ENCODE data around the gene SYPL1.

SYPL1 gene

DNA sequence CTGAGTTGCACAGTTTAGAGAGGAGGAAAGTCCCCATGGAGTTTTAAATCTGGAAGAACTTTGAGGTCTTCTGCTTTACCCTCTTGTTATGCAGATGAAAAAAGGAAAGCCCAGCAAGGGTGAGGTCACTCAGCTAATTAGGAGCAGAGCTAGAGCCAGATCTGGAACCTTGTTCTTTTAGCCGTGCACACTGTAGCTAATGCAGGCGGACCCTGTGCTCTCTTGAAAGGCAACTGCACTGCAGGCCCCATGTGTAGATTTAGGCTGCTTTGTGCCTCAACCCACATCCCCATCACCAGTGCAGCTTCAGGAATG lies 63.4 kb downstream of the SYPL1 start:
- no peak for DNase-seq (ENCODE audit: low read depth)
- no peak overlapping the region for H3K4me3 ChIP-seq (ENCODE audit: low read depth, low read length)
- TF ChIP-seq, protein P1, sequence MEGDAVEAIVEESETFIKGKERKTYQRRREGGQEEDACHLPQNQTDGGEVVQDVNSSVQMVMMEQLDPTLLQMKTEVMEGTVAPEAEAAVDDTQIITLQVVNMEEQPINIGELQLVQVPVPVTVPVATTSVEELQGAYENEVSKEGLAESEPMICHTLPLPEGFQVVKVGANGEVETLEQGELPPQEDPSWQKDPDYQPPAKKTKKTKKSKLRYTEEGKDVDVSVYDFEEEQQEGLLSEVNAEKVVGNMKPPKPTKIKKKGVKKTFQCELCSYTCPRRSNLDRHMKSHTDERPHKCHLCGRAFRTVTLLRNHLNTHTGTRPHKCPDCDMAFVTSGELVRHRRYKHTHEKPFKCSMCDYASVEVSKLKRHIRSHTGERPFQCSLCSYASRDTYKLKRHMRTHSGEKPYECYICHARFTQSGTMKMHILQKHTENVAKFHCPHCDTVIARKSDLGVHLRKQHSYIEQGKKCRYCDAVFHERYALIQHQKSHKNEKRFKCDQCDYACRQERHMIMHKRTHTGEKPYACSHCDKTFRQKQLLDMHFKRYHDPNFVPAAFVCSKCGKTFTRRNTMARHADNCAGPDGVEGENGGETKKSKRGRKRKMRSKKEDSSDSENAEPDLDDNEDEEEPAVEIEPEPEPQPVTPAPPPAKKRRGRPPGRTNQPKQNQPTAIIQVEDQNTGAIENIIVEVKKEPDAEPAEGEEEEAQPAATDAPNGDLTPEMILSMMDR (IDR thresholded peaks at IDR 0.05; ENCODE audit: low read depth, low read length, missing control alignments): no peak

DNA sequence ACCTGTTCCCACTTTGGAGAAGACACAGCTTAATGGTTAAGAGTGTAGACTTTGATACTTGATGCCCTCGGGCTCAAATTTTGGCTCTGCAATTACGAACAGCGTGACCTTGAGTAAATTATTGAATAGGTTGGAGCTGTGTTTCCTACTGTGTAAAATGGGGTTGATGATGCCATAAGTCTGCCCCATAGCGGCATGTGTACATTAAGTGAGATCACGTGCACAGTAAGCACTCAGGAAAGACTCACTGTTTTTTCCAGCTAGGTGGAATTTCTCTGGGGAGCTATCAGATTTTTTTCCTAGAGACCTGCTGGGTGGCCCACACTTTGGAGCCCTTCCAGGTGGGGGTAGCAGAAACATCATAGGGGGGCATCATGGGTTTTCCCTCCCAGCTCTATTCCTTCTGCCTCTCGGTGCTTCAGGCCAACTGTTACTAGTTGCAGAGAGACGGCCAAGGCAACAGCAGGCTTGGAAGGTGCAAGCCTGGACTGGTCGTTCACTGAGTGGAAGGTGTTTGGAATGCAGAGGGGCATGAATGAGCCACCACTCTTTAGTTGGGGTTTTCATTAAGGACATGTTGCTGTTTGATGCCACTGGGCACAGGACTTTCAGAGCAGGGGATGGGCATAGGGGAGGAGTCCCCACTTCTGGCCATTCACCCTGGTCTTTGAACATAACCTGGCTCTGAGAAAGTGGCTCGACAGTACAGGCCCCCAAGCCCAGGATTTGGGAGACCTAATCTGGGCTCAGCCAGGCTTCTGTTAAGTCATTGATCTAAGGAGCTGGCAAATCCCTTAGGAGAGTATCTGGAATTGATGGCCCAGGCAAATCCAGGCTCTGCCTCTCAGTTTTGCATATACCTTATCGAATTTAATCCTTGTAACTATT lies 64.0 kb downstream of the SYPL1 start:
- TF ChIP-seq, protein P1 (IDR thresholded peaks at IDR 0.05; ENCODE audit: low read depth, low read length, missing control alignments): no peak
- no peak overlapping the region for H3K4me3 ChIP-seq (ENCODE audit: low read depth, low read length)
- DNase-seq (ENCODE audit: low read depth): no peak

- TF ChIP-seq, protein P1 (IDR thresholded peaks at IDR 0.05; ENCODE audit: low read depth, low read length, missing control alignments): no peak
- DNase-seq (ENCODE audit: low read depth): no peak
- no peak overlapping the region for H3K4me3 ChIP-seq (ENCODE audit: low read depth, low read length)
These were observed 64.9 kb downstream of the SYPL1 start for GRCh38 chr7:106047184-106047583.

GRCh38 chr7:106045586-106045985 lies 66.5 kb downstream of the SYPL1 start:
- no peak overlapping the region for H3K4me3 ChIP-seq (ENCODE audit: low read depth, low read length)
- DNase-seq (ENCODE audit: low read depth): no peak
- TF ChIP-seq, protein P1 (IDR thresholded peaks at IDR 0.05; ENCODE audit: low read depth, low read length, missing control alignments): no peak

DNA sequence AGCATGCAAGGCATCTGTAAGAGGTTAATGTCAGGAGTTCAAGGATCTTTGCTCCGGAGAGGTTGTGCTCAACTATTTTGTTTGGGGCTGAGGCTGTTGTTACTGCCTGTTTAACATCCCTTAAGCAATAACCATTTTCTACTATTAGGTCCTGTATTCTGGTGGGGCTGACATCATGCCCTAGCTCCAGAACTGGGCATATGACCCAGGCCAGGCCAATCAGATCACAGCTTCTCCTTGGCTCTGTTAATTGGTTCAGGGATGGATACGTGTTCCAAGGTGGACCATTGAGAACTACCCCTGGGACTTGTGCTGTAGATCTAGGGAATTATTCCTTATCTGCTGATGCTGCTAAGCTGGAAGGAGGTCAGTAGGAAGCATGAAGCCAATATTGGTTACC lies 67.0 kb downstream of the SYPL1 start:
- TF ChIP-seq, protein P1 (IDR thresholded peaks at IDR 0.05; ENCODE audit: low read depth, low read length, missing control alignments): no peak

GRCh38 chr7:106042196-106042611 lies 69.9 kb downstream of the SYPL1 start:
- TF ChIP-seq, protein P1 (IDR thresholded peaks at IDR 0.05; ENCODE audit: low read depth, low read length, missing control alignments): no peak
- no peak for DNase-seq (ENCODE audit: low read depth)
- H3K4me3 ChIP-seq (ENCODE audit: low read depth, low read length): no peak overlapping the region

More for the DNA sequence above, 67.0 kb downstream of the SYPL1 start:
- no peak overlapping the region for H3K4me3 ChIP-seq (ENCODE audit: low read depth, low read length)
- DNase-seq (ENCODE audit: low read depth): no peak

All from GM12864 (cell line).